Stimulated activated CD4-positive, alpha-beta T cell treated with anti-CD3 and anti-CD28 coated beads, Interleukin-15, amount 100 ng/mL, for 1 hour (primary cell): ENCODE results near the gene MAN2B2.
"Not testable (repeated sequence)": the region's sequence is repeated elsewhere in the genome, so short reads cannot be mapped to it uniquely, and the experiment has no call there.

Experiments used
- DNase-seq, 2 donors: peaks; one replicate each; pipeline ENCODE4 v3.0.0-alpha.2; 2020; ENCODE audit warnings: low read depth in 1 of 2, low spot score in 1 of 2

The MAN2B2 gene

GRCh38 chr4:6640292-6641163 lies 65.5 kb downstream of the MAN2B2 start, which contains the start of gene MRFAP1:
MRFAP1 (plus strand) TSS chr4:6640685; CDS start chr4:6640863, 178 bp downstream.
- peak; percentile 82 to 91 for DNase-seq

- DNase-seq, result peak in 1 of 2 donors; percentile 24
Observed at GRCh38 chr4:6641164-6641970, 66.4 kb downstream of the MAN2B2 start.

- DNase-seq, result no peak
Observed at GRCh38 chr4:6641971-6642320, 67.0 kb downstream of the MAN2B2 start.

- DNase-seq, result no peak
Observed at GRCh38 chr4:6643141-6643847, 68.3 kb downstream of the MAN2B2 start.

GRCh38 chr4:6644792-6645530 lies 70.0 kb downstream of the MAN2B2 start:
- DNase-seq, result no peak

GRCh38 chr4:6647169-6647568 lies 72.2 kb downstream of the MAN2B2 start:
- no peak for DNase-seq

- no peak for DNase-seq
Observed at GRCh38 chr4:6647582-6648230, 72.7 kb downstream of the MAN2B2 start.

- no peak for DNase-seq
Observed at GRCh38 chr4:6649216-6649615, 74.2 kb downstream of the MAN2B2 start.

- DNase-seq, result not testable (repeated sequence)
Observed at GRCh38 chr4:6654211-6654610, 79.2 kb downstream of the MAN2B2 start.

- not testable (repeated sequence) for DNase-seq
Observed at GRCh38 chr4:6655291-6655690, 80.3 kb downstream of the MAN2B2 start.

GRCh38 chr4:6655924-6656323 lies 80.9 kb downstream of the MAN2B2 start:
- no peak for DNase-seq

GRCh38 chr4:6657242-6658208 lies 82.5 kb downstream of the MAN2B2 start:
- no peak for DNase-seq

GRCh38 chr4:6658209-6658595 lies 83.2 kb downstream of the MAN2B2 start:
- no peak for DNase-seq

GRCh38 chr4:6658597-6659075 lies 83.6 kb downstream of the MAN2B2 start:
- DNase-seq, result peak; percentile 33 to 49

GRCh38 chr4:6659897-6660296 lies 84.9 kb downstream of the MAN2B2 start:
- no peak for DNase-seq

- no peak for DNase-seq
Observed at GRCh38 chr4:6660430-6660829, 85.4 kb downstream of the MAN2B2 start.

GRCh38 chr4:6662591-6662990 lies 87.6 kb downstream of the MAN2B2 start:
- no peak for DNase-seq

- no peak for DNase-seq
Observed at GRCh38 chr4:6663596-6664393, 88.8 kb downstream of the MAN2B2 start.
